GM19238 (cell line): ENCODE data around the gene TEKTIP1.
"Not testable (repeated sequence)": the region's sequence is repeated elsewhere in the genome, so short reads cannot be mapped to it uniquely, and the experiment has no call there.

ENCODE experiments used
- DNase-seq: peaks from one replicate; pipeline ENCODE4 v3.0.0; 2011; ENCODE audit warnings: low spot score; ENCODE audit not compliant: insufficient read length

TEKTIP1 gene

GRCh38 chr19:3523361-3524077, 15.5 kb upstream of the TEKTIP1 start:
- DNase-seq = no peak

GRCh38 chr19:3524078-3524842, 14.7 kb upstream of the TEKTIP1 start:
- no peak for DNase-seq

GRCh38 chr19:3524904-3525451, 14.0 kb upstream of the TEKTIP1 start:
- DNase-seq = no peak

- no peak for DNase-seq
These were observed 12.3 kb upstream of the TEKTIP1 start for GRCh38 chr19:3526507-3527237.

- DNase-seq = no peak
These were observed 11.6 kb upstream of the TEKTIP1 start for GRCh38 chr19:3527238-3527910.

GRCh38 chr19:3528080-3528479, 10.9 kb upstream of the TEKTIP1 start:
- no peak for DNase-seq

- no peak for DNase-seq
These were observed 10.3 kb upstream of the TEKTIP1 start for GRCh38 chr19:3528539-3529211.

- not testable (repeated sequence) for DNase-seq
These were observed 9.7 kb upstream of the TEKTIP1 start for GRCh38 chr19:3529299-3529698.

- DNase-seq = no peak
These were observed 8.6 kb upstream of the TEKTIP1 start for GRCh38 chr19:3530389-3530788.

GRCh38 chr19:3531716-3532115, 7.3 kb upstream of the TEKTIP1 start:
- no peak for DNase-seq

GRCh38 chr19:3532154-3532786, 6.7 kb upstream of the TEKTIP1 start:
- DNase-seq = no peak

- no peak for DNase-seq
These were observed 5.9 kb upstream of the TEKTIP1 start for GRCh38 chr19:3533033-3533432.

- no peak for DNase-seq
These were observed 5.3 kb upstream of the TEKTIP1 start for GRCh38 chr19:3533563-3534216.

- no peak for DNase-seq
These were observed 4.4 kb upstream of the TEKTIP1 start for GRCh38 chr19:3534375-3535234.

GRCh38 chr19:3535235-3535535, 3.8 kb upstream of the TEKTIP1 start:
- no peak for DNase-seq

- DNase-seq = no peak
These were observed 3.4 kb upstream of the TEKTIP1 start for GRCh38 chr19:3535563-3535965.

GRCh38 chr19:3535981-3536380, 3.0 kb upstream of the TEKTIP1 start:
- DNase-seq = no peak

GRCh38 chr19:3536429-3537100, 2.4 kb upstream of the TEKTIP1 start:
- no peak for DNase-seq

- DNase-seq = no peak
These were observed 1.9 kb upstream of the TEKTIP1 start for GRCh38 chr19:3537101-3537437.
